Measurements from ENCODE around the gene PGR. TPM values are rescaled to one million over a fixed set of nuclear protein-coding genes. Genes with fewer than 3 reads are reported as not detected.

PGR gene
- total RNA-seq, 4 donors from 2014 or later = 0.89 to 5.4 (median 3.1) TPM

DNA sequence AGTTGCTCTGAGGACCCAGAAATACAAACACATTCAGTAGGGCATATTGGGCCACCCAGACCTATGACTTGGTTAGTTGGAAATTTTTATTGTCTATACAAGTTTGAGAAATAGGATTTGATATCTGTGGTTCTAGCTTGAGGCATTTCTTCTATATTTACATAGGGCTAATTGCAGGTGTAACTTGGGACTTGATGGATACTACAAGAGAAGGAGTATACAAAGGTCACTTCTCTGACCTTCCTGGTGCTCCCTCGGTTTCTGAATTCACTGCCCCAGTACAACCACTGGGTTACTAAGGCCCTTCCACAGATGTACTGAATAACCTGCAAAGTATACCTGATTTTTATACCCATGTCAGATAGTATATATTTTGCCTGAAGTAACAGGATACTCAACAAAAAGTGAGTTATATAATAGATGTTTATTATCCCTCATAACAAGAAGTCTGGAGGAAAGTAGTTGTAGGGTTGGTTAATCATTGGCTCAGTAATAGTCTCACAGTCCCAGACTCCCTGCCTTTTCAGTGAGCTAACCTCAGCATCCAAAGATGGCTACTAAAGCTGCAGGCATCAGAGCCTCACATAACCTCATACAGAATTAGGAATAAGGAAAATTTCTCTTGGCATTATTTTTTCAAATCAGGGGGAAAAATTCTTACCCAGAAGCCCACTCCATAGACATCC is 8.8 kb upstream of the PGR start:
- H3K27ac ChIP-seq = no peak overlapping the region
- no peaks in the 10 kb centered on the region for H3K4me1 ChIP-seq
- TF ChIP-seq POLR2A (IDR thresholded peaks at IDR 0.05) = no peak
- TF ChIP-seq, protein P1, sequence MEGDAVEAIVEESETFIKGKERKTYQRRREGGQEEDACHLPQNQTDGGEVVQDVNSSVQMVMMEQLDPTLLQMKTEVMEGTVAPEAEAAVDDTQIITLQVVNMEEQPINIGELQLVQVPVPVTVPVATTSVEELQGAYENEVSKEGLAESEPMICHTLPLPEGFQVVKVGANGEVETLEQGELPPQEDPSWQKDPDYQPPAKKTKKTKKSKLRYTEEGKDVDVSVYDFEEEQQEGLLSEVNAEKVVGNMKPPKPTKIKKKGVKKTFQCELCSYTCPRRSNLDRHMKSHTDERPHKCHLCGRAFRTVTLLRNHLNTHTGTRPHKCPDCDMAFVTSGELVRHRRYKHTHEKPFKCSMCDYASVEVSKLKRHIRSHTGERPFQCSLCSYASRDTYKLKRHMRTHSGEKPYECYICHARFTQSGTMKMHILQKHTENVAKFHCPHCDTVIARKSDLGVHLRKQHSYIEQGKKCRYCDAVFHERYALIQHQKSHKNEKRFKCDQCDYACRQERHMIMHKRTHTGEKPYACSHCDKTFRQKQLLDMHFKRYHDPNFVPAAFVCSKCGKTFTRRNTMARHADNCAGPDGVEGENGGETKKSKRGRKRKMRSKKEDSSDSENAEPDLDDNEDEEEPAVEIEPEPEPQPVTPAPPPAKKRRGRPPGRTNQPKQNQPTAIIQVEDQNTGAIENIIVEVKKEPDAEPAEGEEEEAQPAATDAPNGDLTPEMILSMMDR (IDR thresholded peaks at IDR 0.05) = no peak
- no peak overlapping the region for H3K4me3 ChIP-seq (replicated peaks in 1 of 3)
- intact Hi-C loops (cut with DNase I) = no loop called here
- no peaks in the 10 kb centered on the region for H3K9me3 ChIP-seq
- DNase-seq = no peak
- 63 to 75% methylated on average over 1 of the region's 1 CpG for WGBS, 2 donors
- no peaks in the 10 kb centered on the region for H3K27me3 ChIP-seq
- H3K36me3 ChIP-seq = no peaks in the 10 kb centered on the region

DNA sequence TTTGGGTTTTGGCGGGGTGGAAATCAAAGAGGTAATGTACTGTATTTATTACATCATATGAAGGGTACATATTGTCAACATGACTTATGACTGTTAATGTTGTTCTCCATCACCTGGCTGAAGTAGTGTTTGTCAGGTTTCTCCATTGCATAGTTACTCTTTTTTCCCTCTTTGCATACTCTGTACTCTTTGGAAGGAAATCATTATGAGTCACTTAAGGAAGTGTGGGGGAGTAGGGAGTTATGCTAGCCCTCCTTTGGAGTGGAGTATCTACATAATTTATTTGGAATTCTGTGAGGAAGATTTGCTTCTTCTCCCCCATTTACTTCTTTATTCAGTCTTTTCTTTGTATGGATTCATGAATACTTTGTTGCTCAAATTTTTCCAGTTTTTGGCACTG is 3.6 kb upstream of the PGR start:
- H3K27ac ChIP-seq = no peak overlapping the region
- no peak for DNase-seq
- no peak overlapping the region for H3K4me3 ChIP-seq (replicated peaks in 1 of 3)
- TF ChIP-seq, protein P1 (IDR thresholded peaks at IDR 0.05) = no peak
- TF ChIP-seq POLR2A (IDR thresholded peaks at IDR 0.05) = no peak
- peaks cover 7% of the 10 kb centered on the region for H3K27me3 ChIP-seq
- H3K9me3 ChIP-seq = no peaks in the 10 kb centered on the region
- intact Hi-C loops (cut with DNase I) = no loop called here
- 81 to 89% methylated on average over 1 of the region's 1 CpG for WGBS, 2 donors
- H3K4me1 ChIP-seq = peaks cover under 1 to 13% of the 10 kb centered on the region in 2 donors
- no peaks in the 10 kb centered on the region for H3K36me3 ChIP-seq

DNA sequence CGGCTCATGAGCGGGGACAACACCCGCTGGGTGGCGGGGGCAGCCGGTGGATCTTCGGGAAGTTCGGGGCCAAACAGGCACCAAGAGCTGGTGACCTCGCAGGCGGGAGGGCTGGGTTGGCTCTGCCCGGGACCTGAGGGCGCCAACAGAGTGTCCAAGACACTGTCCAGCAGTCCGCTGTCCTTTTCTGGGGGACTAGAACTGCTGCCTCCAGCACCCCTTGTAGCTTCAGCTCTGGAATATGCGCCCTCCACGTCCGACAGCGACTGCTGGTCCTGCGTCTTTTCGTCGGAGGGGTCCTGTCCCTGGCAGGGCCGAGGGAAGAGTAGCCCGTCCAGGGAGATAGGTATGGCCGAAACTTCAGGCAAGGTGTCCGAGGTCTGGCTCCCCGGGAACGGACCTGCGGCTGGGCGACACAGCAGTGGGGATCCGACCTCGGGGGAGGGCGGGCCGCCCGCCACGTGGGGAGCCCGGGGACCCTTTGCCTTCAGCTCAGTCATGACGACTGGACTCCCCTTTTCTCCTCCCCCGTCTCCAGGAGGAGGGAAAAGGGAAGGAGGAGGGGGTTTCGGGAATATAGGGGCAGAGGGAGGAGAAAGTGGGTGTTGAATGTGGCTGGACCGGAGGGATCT is 926 bp downstream of the PGR start:
- no peak for TF ChIP-seq POLR2A (IDR thresholded peaks at IDR 0.05)
- TF ChIP-seq, protein P1 (IDR thresholded peaks at IDR 0.05) = no peak
- H3K27ac ChIP-seq = peak overlapping the region in 1 of 3 donors; percentile 61
- intact Hi-C loops (cut with DNase I) = no loop called here
- peaks cover 13% of the 10 kb centered on the region for H3K27me3 ChIP-seq
- DNase-seq = peak in 1 of 2 donors; percentile 8
- peak overlapping the region in 2 of 3 donors; percentile 20 to 39 for H3K4me3 ChIP-seq (replicated peaks in 1 of 3)
- H3K9me3 ChIP-seq = no peaks in the 10 kb centered on the region
- WGBS, 2 donors = 3 to 6% methylated on average over 17 to 27 of the region's 38 CpGs
- H3K4me1 ChIP-seq = peaks cover 5 to 20% of the 10 kb centered on the region in 2 donors
- H3K36me3 ChIP-seq = no peaks in the 10 kb centered on the region

DNA sequence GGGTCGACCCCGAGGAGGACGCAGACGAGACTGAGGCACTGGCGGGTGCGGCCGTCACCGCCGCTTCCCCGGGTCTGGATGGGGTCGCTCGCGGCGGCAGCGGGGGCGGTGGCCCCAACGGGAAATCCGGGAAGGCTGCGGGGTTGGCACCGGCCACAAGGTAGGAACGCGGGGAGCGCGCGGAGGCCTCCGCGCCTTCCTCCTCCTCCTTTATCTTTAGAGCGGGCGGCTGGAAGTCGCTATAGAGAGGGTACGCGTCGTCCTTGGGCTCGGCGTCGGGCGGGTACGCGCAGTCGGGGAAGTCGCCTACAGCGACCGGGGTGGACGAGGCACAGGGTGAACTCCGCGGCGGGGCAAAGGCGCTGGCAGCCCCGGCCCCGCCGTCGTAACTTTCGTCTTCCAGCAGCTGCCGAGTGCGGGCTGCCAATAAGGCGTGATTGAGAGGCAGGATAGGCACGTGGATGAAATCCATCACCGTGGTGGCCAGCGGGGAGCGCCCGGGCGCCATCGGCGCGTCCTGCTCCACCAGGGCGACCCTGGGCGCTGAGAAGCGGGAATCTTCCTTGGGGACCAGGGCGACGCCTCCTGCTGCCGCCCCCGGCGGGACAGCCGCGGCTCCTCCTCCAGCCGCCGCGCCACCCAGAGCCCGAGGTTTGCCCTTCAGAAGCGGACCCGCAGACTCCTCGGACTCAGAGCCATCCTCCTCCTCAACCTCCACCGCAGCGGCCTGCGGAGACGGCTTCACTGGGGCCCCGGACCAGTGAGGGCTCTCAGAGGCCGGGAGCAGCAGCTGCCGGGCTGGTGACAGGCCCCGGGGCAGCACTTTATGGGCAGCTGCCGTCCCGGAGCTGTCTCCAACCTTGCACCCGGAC is 1.7 kb downstream of the PGR start:
- peak; percentile 7 to 24 for DNase-seq
- Histone ChIP-seq H3K4me1 (peaks cover 5 to 20% of the 10 kb centered on the region in 2 donors), H3K4me3 (replicated peaks in 1 of 3) (peak overlapping the region in 2 of 3 donors; percentile 30 to 39), H3K27me3 (peaks cover 13% of the 10 kb centered on the region), H3K36me3 (no peaks in the 10 kb centered on the region), H3K9me3 (no peaks in the 10 kb centered on the region), H3K27ac (peak overlapping the region in 2 of 3 donors; percentile 18 to 61)
- intact Hi-C loops (cut with DNase I) = no loop called here
- 3 to 5% methylated on average over 25 to 49 of the region's 93 CpGs for WGBS, 2 donors
- TF ChIP-seq POLR2A (IDR thresholded peaks at IDR 0.05) = no peak
- TF ChIP-seq, protein P1 (IDR thresholded peaks at IDR 0.05) = no peak
